Stomach (tissue), 4 donors: ENCODE data around the gene MYO16.

ENCODE experiments used
- EP300 ChIP-seq: sonication (generic); formaldehyde crosslinking; IDR thresholded peaks from one replicate; pipeline ENCODE4 v1.6.1; 2017; ENCODE audit warnings: antibody characterized with exemption
- TF ChIP-seq, protein P1 (sequence below), 7 experiments: fragments of 450-650 bp in 4 of 7; fragments of 200-600 bp in 3 of 7; sonication (generic) in 3 of 7; IDR thresholded peaks; one replicate each; pipeline ENCODE4 v1.5.1; 2016 to 2019; ENCODE audit warnings: antibody characterized with exemption in 7 of 7, control low read depth in 2 of 7, mild to moderate bottlenecking in 1 of 7

DNA sequence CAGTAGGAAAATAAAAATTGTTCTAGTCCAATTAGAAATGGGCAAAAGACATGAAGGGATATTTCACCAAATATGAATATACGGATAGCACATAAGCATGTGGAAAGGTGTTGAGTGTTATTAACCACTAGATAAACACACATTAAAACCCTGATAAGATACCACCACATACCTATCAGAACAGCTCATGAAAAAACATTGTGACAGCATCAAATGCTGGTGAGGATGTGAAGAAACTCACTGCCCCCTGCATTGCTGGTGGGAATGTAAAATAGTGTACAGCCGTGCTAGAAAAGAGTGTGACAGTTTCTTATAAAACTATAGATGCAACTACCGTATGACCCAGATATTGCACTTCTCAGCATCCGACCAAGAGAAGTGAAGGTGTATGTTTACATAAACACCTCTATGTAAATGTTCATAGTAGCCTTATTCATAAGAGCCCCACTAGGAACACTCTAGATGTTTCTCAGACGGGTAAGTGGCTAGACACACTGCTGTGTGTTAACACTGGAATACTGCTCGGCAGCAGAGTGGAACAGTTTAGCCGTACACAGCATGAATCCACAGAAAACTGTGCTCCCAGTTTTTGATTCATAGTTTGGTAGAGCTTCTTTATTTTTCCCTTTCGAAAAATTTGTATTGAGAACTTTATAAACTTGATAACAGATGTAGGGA is 321.1 kb downstream of the MYO16 start:
- TF ChIP-seq, protein P1, sequence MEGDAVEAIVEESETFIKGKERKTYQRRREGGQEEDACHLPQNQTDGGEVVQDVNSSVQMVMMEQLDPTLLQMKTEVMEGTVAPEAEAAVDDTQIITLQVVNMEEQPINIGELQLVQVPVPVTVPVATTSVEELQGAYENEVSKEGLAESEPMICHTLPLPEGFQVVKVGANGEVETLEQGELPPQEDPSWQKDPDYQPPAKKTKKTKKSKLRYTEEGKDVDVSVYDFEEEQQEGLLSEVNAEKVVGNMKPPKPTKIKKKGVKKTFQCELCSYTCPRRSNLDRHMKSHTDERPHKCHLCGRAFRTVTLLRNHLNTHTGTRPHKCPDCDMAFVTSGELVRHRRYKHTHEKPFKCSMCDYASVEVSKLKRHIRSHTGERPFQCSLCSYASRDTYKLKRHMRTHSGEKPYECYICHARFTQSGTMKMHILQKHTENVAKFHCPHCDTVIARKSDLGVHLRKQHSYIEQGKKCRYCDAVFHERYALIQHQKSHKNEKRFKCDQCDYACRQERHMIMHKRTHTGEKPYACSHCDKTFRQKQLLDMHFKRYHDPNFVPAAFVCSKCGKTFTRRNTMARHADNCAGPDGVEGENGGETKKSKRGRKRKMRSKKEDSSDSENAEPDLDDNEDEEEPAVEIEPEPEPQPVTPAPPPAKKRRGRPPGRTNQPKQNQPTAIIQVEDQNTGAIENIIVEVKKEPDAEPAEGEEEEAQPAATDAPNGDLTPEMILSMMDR (IDR thresholded peaks at IDR 0.05) = no peak
- TF ChIP-seq EP300 = no peak
